CD4-positive, alpha-beta T cell (primary cell): ENCODE data around the gene DEDD2. TPM values are rescaled to one million over a fixed set of nuclear protein-coding genes. Genes with fewer than 3 reads are reported as not detected.
A peak's percentile ranks its signal among the peaks of the same experiment; 100 is the strongest.

ENCODE experiments used
- ATAC-seq: fragments of 200-7000 bp; cut with Tn5 transposase; one replicate; pipeline ENCODE4 v1.10.0; 2022; ENCODE audit warnings: mild to moderate bottlenecking; ENCODE audit not compliant: poor library complexity
- CTCF ChIA-PET: fragments of 350-600 bp; sonication (Branson Sonifier 250); formaldehyde crosslinking; loops from one replicate; lab custom pipeline; 2021; ENCODE audit warnings: antibody characterized with exemption, inconsistent platforms; lab: Charles Lee
- POLR2A ChIA-PET: fragments of 350-600 bp; sonication (Branson Sonifier 250); formaldehyde crosslinking; loops from one replicate; lab custom pipeline; 2021; ENCODE audit warnings: antibody characterized with exemption, inconsistent platforms; lab: Charles Lee
- DNase-seq, 14 experiments: peaks; one replicate each; pipeline ENCODE4 v3.0.0-alpha.2; 2013 to 2020; ENCODE audit warnings: mixed read lengths in 2 of 14
- H3K27ac ChIP-seq, 2 donors: one replicate each; pipeline versions ENCODE4 v1.5.1 to v1.7.0; 2013; ENCODE audit warnings: low read length in 2 of 2, low read depth in 1 of 2, mild to moderate bottlenecking in 1 of 2
- H3K27me3 ChIP-seq, 2 experiments: 1 replicate in 1 of 2; 2 replicates in 1 of 2; pipeline versions ENCODE4 v1.6.1 to v1.7.0; 2013; ENCODE audit warnings: low read length in 2 of 2, control low read depth in 1 of 2, mild to moderate bottlenecking in 1 of 2, moderate library complexity in 1 of 2; ENCODE audit not compliant: insufficient read depth in 2 of 2, control insufficient read depth in 1 of 2
- H3K36me3 ChIP-seq: one replicate; pipeline ENCODE4 v1.6.1; 2013; ENCODE audit warnings: low read length, control low read depth; ENCODE audit not compliant: insufficient read depth
- H3K4me1 ChIP-seq: one replicate; pipeline ENCODE4 v1.6.1; 2013; ENCODE audit warnings: low read length, control low read depth; ENCODE audit not compliant: insufficient read depth
- H3K4me3 ChIP-seq: one replicate; pipeline ENCODE4 v1.5.1; 2013; ENCODE audit warnings: mild to moderate bottlenecking, low read length, moderate library complexity
- H3K9me3 ChIP-seq, 2 experiments: 1 replicate in 1 of 2; 2 replicates in 1 of 2; pipeline versions ENCODE4 v1.6.1 to v1.7.0; 2013; ENCODE audit warnings: low read length in 2 of 2, mild to moderate bottlenecking in 2 of 2, control low read depth in 1 of 2, moderate library complexity in 1 of 2; ENCODE audit not compliant: control insufficient read depth in 1 of 2, insufficient read depth in 1 of 2
- H3K27ac Mint-ChIP-seq: one replicate; pipeline ENCODE4 v1.8.0; 2020; ENCODE audit warnings: mixed read lengths
- H3K27me3 Mint-ChIP-seq: one replicate; pipeline ENCODE4 v1.8.0; 2021; ENCODE audit warnings: mixed read lengths
- H3K36me3 Mint-ChIP-seq: one replicate; pipeline ENCODE4 v1.8.0; 2021; ENCODE audit warnings: low read depth, mixed read lengths
- H3K4me1 Mint-ChIP-seq: one replicate; pipeline ENCODE4 v1.8.0; 2021; ENCODE audit warnings: low read depth, mixed read lengths
- H3K4me3 Mint-ChIP-seq: one replicate; pipeline ENCODE4 v1.8.0; 2020; ENCODE audit warnings: mild to moderate bottlenecking, mixed read lengths
- H3K9me3 Mint-ChIP-seq: one replicate; pipeline ENCODE4 v1.8.0; 2020; ENCODE audit warnings: mixed read lengths
- intact Hi-C, 2 experiments: fragments of 100-400 bp; cut with DNase I in 1 of 2; cut with micrococcal nuclease in 1 of 2; formaldehyde crosslinking; loops; one replicate each; pipeline versions ENCODE4 v1.15.1 to v1.9.0; 2023 to 2025; cut with DNase I, micrococcal nuclease
- total RNA-seq, 174 experiments: library from RNA in 2 of 174; stranded (reverse) in 2 of 174; gene quantifications; one replicate each; pipeline ENCODE4 v1.2.3 and lab custom pipeline; 2021 to 2026
- TF ChIP-seq, protein P1 (sequence below): fragments of 200-600 bp; IDR thresholded peaks from one replicate; pipeline ENCODE4 v1.8.0; 2022; ENCODE audit warnings: antibody characterized with exemption, mild to moderate bottlenecking

Gene DEDD2
- total RNA-seq, 2 experiments from 2014 or later, result 96.5 to 103 TPM

DNA sequence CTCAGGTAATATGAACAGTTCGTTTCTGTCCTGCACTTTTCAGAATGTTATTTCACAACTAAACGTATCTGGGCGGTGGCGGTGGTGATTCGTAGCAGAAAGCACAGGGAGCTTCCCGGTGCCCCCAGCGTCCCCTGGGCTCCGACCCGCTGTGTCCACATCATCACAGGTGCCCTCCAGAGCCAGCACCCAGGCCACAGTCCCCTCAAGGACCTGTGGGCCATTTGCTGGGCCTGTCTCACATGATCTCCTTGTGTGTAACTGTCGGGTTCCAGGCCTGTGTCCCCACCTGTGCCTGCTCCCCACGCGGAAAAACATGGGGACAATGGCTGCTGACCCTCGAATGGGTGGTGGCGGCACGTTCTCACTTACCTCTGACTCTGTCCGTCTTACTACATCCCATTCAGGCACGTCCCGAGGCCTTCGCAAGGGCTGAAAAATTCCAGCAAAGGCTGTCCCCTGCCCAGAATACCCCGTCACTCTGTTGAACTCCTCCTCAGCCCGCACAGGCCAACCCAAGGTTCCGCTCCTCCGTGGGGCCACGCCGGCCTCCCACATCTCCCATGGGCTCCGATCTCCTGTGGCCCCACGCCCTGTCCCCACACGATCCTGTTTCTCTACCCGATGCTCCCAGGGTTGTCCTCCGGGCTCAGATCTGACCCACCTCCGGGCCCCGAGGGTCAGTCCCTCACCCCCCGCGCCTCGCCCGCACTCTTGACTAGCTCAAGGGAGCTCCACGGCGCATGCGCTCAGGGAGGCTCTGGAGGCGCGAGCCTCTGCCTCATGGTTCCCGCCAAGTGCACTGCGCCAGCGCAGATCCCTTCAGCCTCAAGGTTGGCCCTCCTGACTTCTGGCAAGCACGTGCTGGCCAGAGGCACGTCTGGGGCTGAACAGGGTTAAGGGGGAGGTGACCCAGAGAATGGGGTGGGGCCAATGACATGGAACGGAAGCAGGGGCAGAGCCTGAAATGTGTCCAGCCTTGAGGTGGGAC lies 21.2 kb downstream of the DEDD2 start:
- peak in 1 of 14 experiments; percentile 28 for DNase-seq
- no peak for ATAC-seq
- H3K27ac Mint-ChIP-seq, result peak overlapping the region; percentile 73
- peaks cover 79% of the 10 kb centered on the region for H3K4me1 Mint-ChIP-seq
- no peaks in the 10 kb centered on the region for H3K27me3 ChIP-seq
- H3K4me3 Mint-ChIP-seq, result peak overlapping the region; percentile 30
- no peaks in the 10 kb centered on the region for H3K27me3 Mint-ChIP-seq
- intact Hi-C loops, result loop anchor here in 1 of 2 experiments (5.0 kb wide), 1 partner anchor 106 kb away; the partner anchor contains the start of genes PAFAH1B3 and PRR19
- H3K27ac ChIP-seq, result peak overlapping the region in 1 of 2 donors; percentile 9
- ChIA-PET POLR2A (interaction anchor here (1.0 to 7.6 kb wide), 3 partner anchors 9 to 19 kb away, joined by 3 to 70 read pairs (median 18); partner anchors contain the start of gene DEDD2), CTCF (no interaction called here)
- peaks cover 52% of the 10 kb centered on the region for H3K36me3 Mint-ChIP-seq
- peaks cover 72% of the 10 kb centered on the region for H3K4me1 ChIP-seq
- H3K36me3 ChIP-seq, result peaks cover 37% of the 10 kb centered on the region
- H3K9me3 Mint-ChIP-seq, result peaks cover 3% of the 10 kb centered on the region
- TF ChIP-seq, protein P1, sequence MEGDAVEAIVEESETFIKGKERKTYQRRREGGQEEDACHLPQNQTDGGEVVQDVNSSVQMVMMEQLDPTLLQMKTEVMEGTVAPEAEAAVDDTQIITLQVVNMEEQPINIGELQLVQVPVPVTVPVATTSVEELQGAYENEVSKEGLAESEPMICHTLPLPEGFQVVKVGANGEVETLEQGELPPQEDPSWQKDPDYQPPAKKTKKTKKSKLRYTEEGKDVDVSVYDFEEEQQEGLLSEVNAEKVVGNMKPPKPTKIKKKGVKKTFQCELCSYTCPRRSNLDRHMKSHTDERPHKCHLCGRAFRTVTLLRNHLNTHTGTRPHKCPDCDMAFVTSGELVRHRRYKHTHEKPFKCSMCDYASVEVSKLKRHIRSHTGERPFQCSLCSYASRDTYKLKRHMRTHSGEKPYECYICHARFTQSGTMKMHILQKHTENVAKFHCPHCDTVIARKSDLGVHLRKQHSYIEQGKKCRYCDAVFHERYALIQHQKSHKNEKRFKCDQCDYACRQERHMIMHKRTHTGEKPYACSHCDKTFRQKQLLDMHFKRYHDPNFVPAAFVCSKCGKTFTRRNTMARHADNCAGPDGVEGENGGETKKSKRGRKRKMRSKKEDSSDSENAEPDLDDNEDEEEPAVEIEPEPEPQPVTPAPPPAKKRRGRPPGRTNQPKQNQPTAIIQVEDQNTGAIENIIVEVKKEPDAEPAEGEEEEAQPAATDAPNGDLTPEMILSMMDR, result no peak
- no peaks in the 10 kb centered on the region for H3K9me3 ChIP-seq
- H3K4me3 ChIP-seq, result no peak overlapping the region

DNA sequence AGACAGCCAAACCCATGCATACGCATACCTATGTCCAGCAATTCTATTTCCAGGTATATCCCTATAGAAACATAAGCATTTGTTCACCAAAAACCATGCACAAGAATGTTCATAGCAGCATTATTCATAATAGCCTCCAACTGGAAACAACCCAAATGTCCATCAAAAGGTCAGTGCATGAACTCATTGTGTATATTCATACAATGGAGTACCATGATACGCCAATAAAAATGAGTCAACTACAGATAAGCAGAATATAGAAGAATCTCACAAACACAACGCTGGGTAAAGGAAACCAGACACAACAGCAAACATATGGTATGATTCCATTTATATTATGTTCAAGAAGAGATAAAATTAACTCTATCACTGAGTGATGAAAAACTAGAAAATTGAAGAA lies 23.8 kb downstream of the DEDD2 start:
- Histone ChIP-seq H3K36me3 (peaks cover 22% of the 10 kb centered on the region), H3K27me3 (no peaks in the 10 kb centered on the region), H3K4me1 (peaks cover 58% of the 10 kb centered on the region), H3K9me3 (no peaks in the 10 kb centered on the region), H3K27ac (no peak overlapping the region), H3K4me3 (no peak overlapping the region)
- Mint-ChIP-seq H3K4me3 (peak overlapping the region; percentile 23), H3K4me1 (peaks cover 69% of the 10 kb centered on the region), H3K27me3 (no peaks in the 10 kb centered on the region), H3K36me3 (peaks cover 28% of the 10 kb centered on the region), H3K27ac (peak overlapping the region; percentile 49), H3K9me3 (peaks cover 3% of the 10 kb centered on the region)
- POLR2A ChIA-PET, result interaction anchor here (0.7 kb wide), 1 partner anchor 115 kb away, joined by 4 read pairs; no protein-coding TSS in a partner anchor
- CTCF ChIA-PET, result interaction anchor here (0.7 to 1.2 kb wide), 2 partner anchors 18 to 22 kb away, joined by 3 read pairs; no protein-coding TSS in a partner anchor
- intact Hi-C loops, result no loop called here
- TF ChIP-seq, protein P1, result no peak
- no peak for ATAC-seq
- DNase-seq, result no peak

- peaks cover 18% of the 10 kb centered on the region for H3K36me3 ChIP-seq
- H3K27ac ChIP-seq, result no peak overlapping the region
- intact Hi-C loops, result no loop called here
- Mint-ChIP-seq H3K27me3 (no peaks in the 10 kb centered on the region), H3K27ac (peak overlapping the region; percentile 49), H3K4me1 (peaks cover 65% of the 10 kb centered on the region), H3K4me3 (no peak overlapping the region), H3K36me3 (peaks cover 25% of the 10 kb centered on the region), H3K9me3 (peaks cover 3% of the 10 kb centered on the region)
- ATAC-seq (no peak), DNase-seq (no peak)
- no peak overlapping the region for H3K4me3 ChIP-seq
- H3K9me3 ChIP-seq, result no peaks in the 10 kb centered on the region
- ChIA-PET CTCF (interaction anchor here (1.2 kb wide), 1 partner anchor 23 kb away, joined by 3 read pairs; no protein-coding TSS in a partner anchor), POLR2A (interaction anchor here (0.7 kb wide), 1 partner anchor 115 kb away, joined by 4 read pairs; no protein-coding TSS in a partner anchor)
- no peaks in the 10 kb centered on the region for H3K27me3 ChIP-seq
- peaks cover 54% of the 10 kb centered on the region for H3K4me1 ChIP-seq
- TF ChIP-seq, protein P1, result no peak
Measured at GRCh38 chr19:42193294-42193693, 24.2 kb downstream of the DEDD2 start.
